ENCODE data around the gene STX17. TPM values are rescaled to one million over a fixed set of nuclear protein-coding genes. Genes with fewer than 3 reads are reported as not detected.

Gene STX17
- total RNA-seq, result 11.1 and 12.4 TPM in 2 replicates

GRCh38 chr9:99906403-99907207, at the start of gene STX17:
STX17 (plus strand) TSS chr9:99906654; CDS start chr9:99915240, 8,586 bp downstream.

Other genes with a start within 250 kb of the STX17 start
- gene NR4A3, start 84.8 kb upstream of the STX17 start, total RNA-seq, result 0.20 and 0.25 TPM in 2 replicates
- gene ERP44, start 192.3 kb downstream of the STX17 start, total RNA-seq, result 14.7 and 16.5 TPM in 2 replicates
- gene INVS, start 192.6 kb downstream of the STX17 start, total RNA-seq, result 17.8 and 18.2 TPM in 2 replicates

Data from mammary microvascular endothelial cell (primary cell).